ENCODE results near the gene MYO19.
"Not testable (repeated sequence)": the region's sequence is repeated elsewhere in the genome, so short reads cannot be mapped to it uniquely, and the experiment has no call there.

MYO19 gene

DNA sequence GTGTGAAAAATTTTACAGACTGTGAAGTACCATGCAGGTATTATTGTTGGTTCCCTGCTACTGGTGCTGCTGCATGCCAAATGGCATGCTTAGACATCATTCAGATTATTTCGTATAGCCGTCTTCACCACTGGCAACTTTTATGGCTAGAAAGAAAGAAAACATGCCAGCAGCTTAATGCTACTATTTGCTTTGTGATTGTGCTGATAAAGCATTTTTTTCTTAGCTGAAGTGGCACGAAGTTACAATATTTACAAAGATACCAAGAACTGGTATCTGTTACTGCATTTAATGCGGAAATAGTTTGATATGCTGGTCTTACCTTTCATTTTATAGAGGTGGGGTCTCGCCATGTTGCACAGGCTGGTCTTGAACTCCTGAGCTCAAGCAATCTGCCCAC is 40.0 kb downstream of the MYO19 start:
- no peak for DNase-seq (ENCODE audit: low read depth)
- TF ChIP-seq, protein P1, sequence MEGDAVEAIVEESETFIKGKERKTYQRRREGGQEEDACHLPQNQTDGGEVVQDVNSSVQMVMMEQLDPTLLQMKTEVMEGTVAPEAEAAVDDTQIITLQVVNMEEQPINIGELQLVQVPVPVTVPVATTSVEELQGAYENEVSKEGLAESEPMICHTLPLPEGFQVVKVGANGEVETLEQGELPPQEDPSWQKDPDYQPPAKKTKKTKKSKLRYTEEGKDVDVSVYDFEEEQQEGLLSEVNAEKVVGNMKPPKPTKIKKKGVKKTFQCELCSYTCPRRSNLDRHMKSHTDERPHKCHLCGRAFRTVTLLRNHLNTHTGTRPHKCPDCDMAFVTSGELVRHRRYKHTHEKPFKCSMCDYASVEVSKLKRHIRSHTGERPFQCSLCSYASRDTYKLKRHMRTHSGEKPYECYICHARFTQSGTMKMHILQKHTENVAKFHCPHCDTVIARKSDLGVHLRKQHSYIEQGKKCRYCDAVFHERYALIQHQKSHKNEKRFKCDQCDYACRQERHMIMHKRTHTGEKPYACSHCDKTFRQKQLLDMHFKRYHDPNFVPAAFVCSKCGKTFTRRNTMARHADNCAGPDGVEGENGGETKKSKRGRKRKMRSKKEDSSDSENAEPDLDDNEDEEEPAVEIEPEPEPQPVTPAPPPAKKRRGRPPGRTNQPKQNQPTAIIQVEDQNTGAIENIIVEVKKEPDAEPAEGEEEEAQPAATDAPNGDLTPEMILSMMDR (IDR thresholded peaks at IDR 0.05; ENCODE audit: low read depth, low read length, missing control alignments) = no peak
- no peak overlapping the region for H3K4me3 ChIP-seq (ENCODE audit: low read depth, low read length)

DNA sequence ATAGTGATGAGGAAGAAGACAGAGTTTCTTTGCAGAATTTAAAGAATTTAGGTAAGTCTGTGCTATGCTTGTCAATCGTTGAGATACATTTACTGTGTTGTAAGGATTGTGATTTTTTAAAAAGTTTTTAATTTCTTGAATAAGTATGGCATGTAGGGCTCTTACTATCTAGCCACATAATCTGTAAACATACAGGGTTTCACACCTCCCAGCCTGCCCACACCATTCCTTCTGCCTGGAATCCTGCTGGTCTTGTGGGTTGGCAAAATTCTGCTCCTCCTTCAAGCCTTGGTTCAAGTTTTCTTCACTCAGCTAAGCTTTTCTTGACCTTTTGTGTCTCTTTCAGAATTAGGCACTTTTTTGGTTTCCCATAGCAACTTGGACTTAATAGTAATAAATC is 40.7 kb downstream of the MYO19 start:
- no peak for DNase-seq (ENCODE audit: low read depth)
- no peak overlapping the region for H3K4me3 ChIP-seq (ENCODE audit: low read depth, low read length)
- TF ChIP-seq, protein P1 (IDR thresholded peaks at IDR 0.05; ENCODE audit: low read depth, low read length, missing control alignments) = no peak

DNA sequence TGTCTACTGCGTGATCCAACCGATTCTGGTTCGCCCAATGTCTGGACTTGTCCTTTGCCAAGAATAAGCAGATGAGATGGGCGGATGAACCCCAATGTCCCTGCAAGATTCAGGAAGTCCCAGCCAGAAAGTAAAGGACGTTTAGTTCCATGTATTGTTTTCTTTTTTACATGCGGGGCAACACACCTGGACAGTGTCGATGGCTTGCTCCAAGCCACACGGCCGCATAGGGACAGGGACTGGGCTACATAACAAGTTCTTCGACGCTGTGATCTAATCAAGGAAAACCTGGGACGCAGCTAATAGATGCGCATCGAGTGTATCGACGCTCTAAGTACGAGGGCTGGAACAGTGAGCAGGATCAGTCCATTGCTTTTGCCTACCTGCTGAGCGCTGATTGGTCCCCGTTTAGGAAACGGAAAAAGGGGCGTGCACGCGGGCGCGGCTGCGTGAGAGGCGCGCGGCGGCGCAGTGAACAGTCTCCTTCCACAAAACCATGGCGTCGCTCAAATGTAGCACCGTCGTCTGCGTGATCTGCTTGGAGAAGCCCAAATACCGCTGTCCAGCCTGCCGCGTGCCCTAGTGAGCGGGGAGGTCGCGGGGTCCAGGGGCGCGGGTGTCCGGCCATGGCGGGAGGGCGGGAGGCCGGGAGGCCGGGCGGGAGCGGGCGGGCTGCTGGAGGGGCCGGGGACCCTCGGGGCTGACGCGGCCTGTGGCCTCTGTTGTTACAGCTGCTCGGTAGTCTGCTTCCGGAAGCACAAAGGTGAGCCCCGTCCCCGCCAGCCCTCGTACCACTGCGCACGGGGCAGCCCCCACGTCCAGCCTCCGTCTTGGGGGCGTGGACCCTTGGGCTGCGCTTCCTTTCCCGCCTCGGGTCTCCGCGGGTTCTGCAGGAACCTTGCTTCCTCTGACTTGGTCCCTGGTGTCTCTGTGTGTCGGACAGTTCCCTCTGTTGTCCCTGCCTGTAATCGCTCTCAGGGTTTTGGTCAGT is 48.2 kb downstream of the MYO19 start, which contains the start of gene ZNHIT3:
ZNHIT3 (plus strand) TSS at position 478 of the 991 bp plus-strand sequence; CDS start at position 497, 19 bp downstream.
- DNase-seq (ENCODE audit: low read depth) = peak; percentile 86
- TF ChIP-seq, protein P1 (IDR thresholded peaks at IDR 0.05; ENCODE audit: low read depth, low read length, missing control alignments) = no peak
- peak within 1 kb of the TSS; percentile 86 for H3K4me3 ChIP-seq (ENCODE audit: low read depth, low read length)

DNA sequence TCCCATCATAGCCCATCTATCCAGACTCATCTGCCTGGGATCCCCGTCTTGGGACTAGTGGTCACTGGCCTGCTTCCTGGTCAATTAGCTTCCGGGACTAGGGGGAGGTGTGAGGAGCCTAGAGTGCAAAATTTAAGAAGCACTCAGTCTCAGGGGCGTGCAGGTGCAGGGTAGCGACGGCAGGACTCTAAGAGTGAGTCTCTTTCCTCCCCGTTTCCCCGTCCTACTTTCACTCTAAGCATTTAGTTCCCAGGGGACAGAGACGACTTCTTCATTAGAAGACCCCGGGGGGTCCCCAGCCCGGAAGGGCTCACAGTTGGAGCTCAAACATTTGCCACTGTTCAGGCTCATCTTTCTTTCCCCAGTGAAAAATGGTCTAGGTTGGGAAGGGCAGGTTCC is 48.9 kb downstream of the MYO19 start:
- DNase-seq (ENCODE audit: low read depth) = no peak
- H3K4me3 ChIP-seq (ENCODE audit: low read depth, low read length) = peak overlapping the region; percentile 86
- TF ChIP-seq, protein P1 (IDR thresholded peaks at IDR 0.05; ENCODE audit: low read depth, low read length, missing control alignments) = no peak

DNA sequence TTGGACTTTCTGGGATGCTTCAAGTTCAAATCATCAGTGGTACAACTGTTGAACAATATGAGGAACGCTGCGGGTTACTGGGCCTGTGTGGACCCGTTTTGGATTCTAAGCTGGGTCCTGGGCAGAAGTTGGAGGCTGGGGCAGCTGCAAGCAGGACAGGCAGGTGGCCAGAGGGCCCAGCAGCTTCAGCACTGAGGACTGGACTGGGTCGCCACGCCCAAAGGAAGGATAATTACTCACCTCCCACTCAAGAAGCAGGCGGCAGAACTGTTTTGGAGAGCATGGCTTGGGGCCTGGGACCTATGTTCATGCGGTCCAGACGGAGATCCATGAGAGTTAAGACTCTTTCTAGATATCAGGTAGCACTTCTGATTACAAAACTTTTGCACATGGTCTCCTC is 49.6 kb downstream of the MYO19 start:
- no peak overlapping the region for H3K4me3 ChIP-seq (ENCODE audit: low read depth, low read length)
- DNase-seq (ENCODE audit: low read depth) = no peak
- TF ChIP-seq, protein P1 (IDR thresholded peaks at IDR 0.05; ENCODE audit: low read depth, low read length, missing control alignments) = no peak

DNA sequence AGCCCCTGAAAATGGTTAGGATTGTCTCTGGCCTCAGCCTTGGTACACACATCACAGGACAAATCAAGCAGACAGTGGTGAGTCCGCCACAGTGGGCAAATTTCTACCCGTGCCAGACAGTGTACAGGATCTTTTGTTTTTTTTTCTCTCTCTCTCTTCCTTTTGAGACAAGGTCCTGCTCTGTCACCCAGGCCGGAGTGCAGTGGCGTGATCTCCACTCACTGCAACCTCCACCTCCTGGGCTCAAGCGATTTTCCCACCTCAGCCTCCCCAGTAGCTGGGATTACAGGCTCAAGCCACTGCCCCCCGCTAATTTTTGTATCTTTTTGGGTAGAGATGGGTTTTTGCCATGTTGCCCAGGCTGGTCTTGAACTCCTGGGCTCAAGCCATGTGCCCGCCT is 50.6 kb downstream of the MYO19 start:
- not testable (repeated sequence) for DNase-seq (ENCODE audit: low read depth); H3K4me3 ChIP-seq (ENCODE audit: low read depth, low read length)

DNA sequence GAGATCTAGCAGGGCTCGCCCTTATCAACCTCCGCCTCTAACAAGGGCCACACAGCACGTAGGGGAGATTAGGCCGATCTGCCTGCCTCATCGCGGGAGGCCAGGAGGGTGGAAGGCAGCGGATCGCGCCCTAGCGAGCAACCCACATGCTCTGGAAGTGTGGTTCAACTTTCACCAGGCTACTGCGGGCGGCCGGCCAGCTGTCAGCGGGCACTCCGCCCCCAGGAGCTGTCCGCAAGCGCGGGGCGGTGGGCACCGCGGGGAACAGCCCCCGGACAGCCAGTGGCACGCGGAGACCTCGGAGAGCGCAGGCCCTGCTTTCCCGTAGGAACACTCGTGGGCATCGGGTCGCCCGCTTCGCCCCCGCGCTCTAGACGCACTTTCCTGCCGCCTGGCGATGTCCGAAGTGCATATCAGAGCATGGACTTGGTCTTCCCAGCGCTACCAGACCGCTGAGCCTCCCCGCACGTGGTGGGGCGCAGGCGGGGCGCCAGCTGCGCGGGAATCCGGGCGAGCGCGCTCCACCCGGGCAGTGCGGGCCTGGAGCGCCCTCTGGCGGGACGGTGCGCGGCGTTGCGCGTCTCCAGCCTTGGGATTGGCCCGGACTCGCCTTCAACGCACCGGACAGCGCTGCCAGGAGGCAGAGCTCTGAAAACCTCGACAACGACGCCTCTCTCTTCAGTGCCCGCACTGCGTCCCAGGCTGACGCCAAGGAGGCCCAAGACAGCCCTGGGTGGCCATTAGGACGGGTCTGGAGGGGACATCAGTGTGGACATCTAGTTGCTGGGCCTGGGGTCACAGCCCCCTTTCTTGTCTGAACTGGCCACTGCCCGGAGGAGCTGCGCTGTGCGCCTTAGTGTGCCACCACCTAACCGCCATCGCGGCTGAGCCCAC is 51.8 kb downstream of the MYO19 start:
- TF ChIP-seq, protein P1 (IDR thresholded peaks at IDR 0.05; ENCODE audit: low read depth, low read length, missing control alignments) = peak; percentile 84
- H3K4me3 ChIP-seq (ENCODE audit: low read depth, low read length) = no peak overlapping the region

More for the DNA sequence above, 51.8 kb downstream of the MYO19 start:
- no peak for DNase-seq (ENCODE audit: low read depth)
